ENCODE data around the gene PMVK. TPM values are rescaled to one million over a fixed set of nuclear protein-coding genes. Genes with fewer than 3 reads are reported as not detected.

The PMVK gene
- total and polyA plus RNA-seq, 2 donors (not counting 1 experiment from before 2014, with no cell fraction given), result 10.1 to 25.1 TPM

DNA sequence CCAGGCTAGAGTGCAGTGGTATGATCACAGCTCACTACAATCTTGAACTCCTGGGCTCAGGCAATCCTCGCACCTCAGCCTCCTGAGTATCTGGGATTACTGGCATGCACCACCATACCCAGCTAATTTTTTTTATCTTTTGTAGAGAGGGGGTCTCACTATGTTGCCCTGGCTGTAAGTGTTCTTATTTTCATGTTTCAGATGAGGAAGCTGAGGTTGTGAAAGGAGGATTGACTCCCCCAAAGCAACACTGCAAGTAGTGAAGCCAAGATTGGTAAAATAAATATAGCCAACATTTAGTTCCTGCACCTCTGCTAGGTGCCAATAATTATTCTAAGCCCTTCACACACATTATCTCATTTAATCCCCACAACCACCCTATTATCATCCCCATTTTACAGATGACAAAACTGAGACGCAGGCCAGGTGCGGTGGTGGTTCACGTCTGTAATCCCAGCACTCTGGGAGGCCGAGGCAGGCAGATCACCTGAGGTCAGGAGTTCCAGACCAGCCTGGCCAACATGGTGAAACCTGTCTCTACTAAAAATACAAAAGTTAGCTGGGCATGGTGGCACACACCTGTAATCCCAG lies 2.1 kb downstream of the PMVK start:
- Histone ChIP-seq H2AFZ (ENCODE audit: low read length) (no peak overlapping the region), H3K27me3 (ENCODE audit: control insufficient read depth, insufficient read depth, low read length) (no peaks in the 10 kb centered on the region), H3K4me2 (ENCODE audit: extremely low read depth, insufficient read depth, low read length) (no peak overlapping the region), H3K79me2 (ENCODE audit: control insufficient read depth, insufficient read depth, low read length) (peaks cover 2% of the 10 kb centered on the region), H4K20me1 (ENCODE audit: control insufficient read depth, extremely low read depth, insufficient read depth, low read length) (no peaks in the 10 kb centered on the region), H3K9me3 (ENCODE audit: control insufficient read depth, insufficient read depth, low read depth, low read length) (no peaks in the 10 kb centered on the region), H3K9ac (ENCODE audit: insufficient read depth, low read length) (no peak overlapping the region), H3K36me3 (ENCODE audit: control insufficient read depth, insufficient read depth, low read length) (no peaks in the 10 kb centered on the region), H3K27ac (ENCODE audit: insufficient read depth, low read length) (no peak overlapping the region), H3K4me3 (replicated peaks in 1 of 4; ENCODE audit: control extremely low read depth in 1 of 4, insufficient read depth in 1 of 4, low read depth in 3 of 4, low read length in 4 of 4) (no peak overlapping the region), H3K4me1 (ENCODE audit: control insufficient read depth, extremely low read depth, insufficient read depth, low read length) (peaks cover 3% of the 10 kb centered on the region)
- TF ChIP-seq, protein P1, sequence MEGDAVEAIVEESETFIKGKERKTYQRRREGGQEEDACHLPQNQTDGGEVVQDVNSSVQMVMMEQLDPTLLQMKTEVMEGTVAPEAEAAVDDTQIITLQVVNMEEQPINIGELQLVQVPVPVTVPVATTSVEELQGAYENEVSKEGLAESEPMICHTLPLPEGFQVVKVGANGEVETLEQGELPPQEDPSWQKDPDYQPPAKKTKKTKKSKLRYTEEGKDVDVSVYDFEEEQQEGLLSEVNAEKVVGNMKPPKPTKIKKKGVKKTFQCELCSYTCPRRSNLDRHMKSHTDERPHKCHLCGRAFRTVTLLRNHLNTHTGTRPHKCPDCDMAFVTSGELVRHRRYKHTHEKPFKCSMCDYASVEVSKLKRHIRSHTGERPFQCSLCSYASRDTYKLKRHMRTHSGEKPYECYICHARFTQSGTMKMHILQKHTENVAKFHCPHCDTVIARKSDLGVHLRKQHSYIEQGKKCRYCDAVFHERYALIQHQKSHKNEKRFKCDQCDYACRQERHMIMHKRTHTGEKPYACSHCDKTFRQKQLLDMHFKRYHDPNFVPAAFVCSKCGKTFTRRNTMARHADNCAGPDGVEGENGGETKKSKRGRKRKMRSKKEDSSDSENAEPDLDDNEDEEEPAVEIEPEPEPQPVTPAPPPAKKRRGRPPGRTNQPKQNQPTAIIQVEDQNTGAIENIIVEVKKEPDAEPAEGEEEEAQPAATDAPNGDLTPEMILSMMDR (conservative IDR thresholded peaks at IDR 0.05 in 1 of 2, IDR thresholded peaks at IDR 0.05 in 1 of 2; ENCODE audit: low read depth in 1 of 2, low read length in 2 of 2), result no peak
- no peak for TF ChIP-seq EZH2 (IDR thresholded peaks at IDR 0.05; ENCODE audit: low read length, missing control alignments)
- DNase-seq (ENCODE audit: low read depth in 2 of 2), result no peak

DNA sequence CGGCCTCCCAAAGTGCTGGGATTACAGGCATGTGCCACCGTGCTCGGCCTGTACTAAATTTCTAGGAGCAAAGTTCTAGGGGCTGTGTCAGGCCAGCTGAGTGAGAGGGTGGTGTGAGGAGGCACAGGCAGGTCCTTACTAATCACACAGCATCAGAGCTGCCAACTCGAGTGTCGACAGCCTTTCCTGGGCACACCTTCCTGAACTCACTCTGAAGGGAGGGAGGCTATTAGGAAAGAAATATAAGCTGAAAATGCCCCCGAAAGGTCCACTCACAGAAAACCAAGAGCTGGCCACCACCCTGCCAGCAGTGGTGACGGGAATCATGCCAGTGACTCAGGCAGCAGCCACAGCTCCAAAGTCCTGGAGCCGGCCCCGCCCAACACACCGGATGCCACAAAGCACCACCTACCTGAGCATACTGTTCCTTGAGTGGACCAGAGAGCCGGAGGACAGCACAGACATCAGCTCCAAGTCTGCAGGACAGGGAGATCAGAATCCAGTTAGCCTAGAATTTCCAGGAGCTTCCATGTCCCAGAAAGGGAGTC lies 4.5 kb downstream of the PMVK start:
- Histone ChIP-seq H3K27ac (ENCODE audit: insufficient read depth, low read length) (no peak overlapping the region), H3K79me2 (ENCODE audit: control insufficient read depth, insufficient read depth, low read length) (peaks cover 2% of the 10 kb centered on the region), H2AFZ (ENCODE audit: low read length) (no peak overlapping the region), H3K9ac (ENCODE audit: insufficient read depth, low read length) (no peak overlapping the region), H3K27me3 (ENCODE audit: control insufficient read depth, insufficient read depth, low read length) (no peaks in the 10 kb centered on the region), H3K4me2 (ENCODE audit: extremely low read depth, insufficient read depth, low read length) (no peak overlapping the region), H3K36me3 (ENCODE audit: control insufficient read depth, insufficient read depth, low read length) (peaks cover 2% of the 10 kb centered on the region), H3K4me3 (replicated peaks in 1 of 4; ENCODE audit: control extremely low read depth in 1 of 4, insufficient read depth in 1 of 4, low read depth in 3 of 4, low read length in 4 of 4) (no peak overlapping the region), H4K20me1 (ENCODE audit: control insufficient read depth, extremely low read depth, insufficient read depth, low read length) (no peaks in the 10 kb centered on the region), H3K9me3 (ENCODE audit: control insufficient read depth, insufficient read depth, low read depth, low read length) (no peaks in the 10 kb centered on the region), H3K4me1 (ENCODE audit: control insufficient read depth, extremely low read depth, insufficient read depth, low read length) (peaks cover 2% of the 10 kb centered on the region)
- no peak for DNase-seq (ENCODE audit: low read depth in 2 of 2)
- TF ChIP-seq, protein P1 (conservative IDR thresholded peaks at IDR 0.05 in 1 of 2, IDR thresholded peaks at IDR 0.05 in 1 of 2; ENCODE audit: low read depth in 1 of 2, low read length in 2 of 2), result no peak

DNA sequence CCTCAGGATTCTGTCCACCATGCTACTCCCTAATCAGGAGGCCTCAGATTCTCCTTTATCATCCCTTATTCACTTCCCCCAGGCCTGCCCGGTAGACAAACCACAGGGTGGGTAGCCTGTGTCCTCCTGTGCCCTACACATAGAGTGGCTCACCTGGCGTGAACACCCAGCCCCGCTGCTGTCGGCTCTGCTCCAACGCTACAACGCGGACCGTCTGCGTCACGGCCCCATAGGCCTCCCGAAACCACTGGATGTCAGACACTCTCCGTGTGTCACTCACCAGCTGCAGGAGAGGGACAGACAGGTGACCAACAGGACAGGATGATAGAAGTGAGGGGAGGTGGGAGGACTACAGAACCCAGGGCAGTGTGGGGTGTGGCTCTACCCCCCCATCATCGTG lies 10.3 kb downstream of the PMVK start:
- no peaks in the 10 kb centered on the region for H4K20me1 ChIP-seq (ENCODE audit: control insufficient read depth, extremely low read depth, insufficient read depth, low read length)
- H3K4me3 ChIP-seq (replicated peaks in 1 of 4; ENCODE audit: control extremely low read depth in 1 of 4, insufficient read depth in 1 of 4, low read depth in 3 of 4, low read length in 4 of 4), result no peak overlapping the region
- no peaks in the 10 kb centered on the region for H3K79me2 ChIP-seq (ENCODE audit: control insufficient read depth, insufficient read depth, low read length)
- H2AFZ ChIP-seq (ENCODE audit: low read length), result no peak overlapping the region
- H3K27ac ChIP-seq (ENCODE audit: insufficient read depth, low read length), result no peak overlapping the region
- peaks cover 2% of the 10 kb centered on the region for H3K36me3 ChIP-seq (ENCODE audit: control insufficient read depth, insufficient read depth, low read length)
- no peaks in the 10 kb centered on the region for H3K4me1 ChIP-seq (ENCODE audit: control insufficient read depth, extremely low read depth, insufficient read depth, low read length)
- no peaks in the 10 kb centered on the region for H3K27me3 ChIP-seq (ENCODE audit: control insufficient read depth, insufficient read depth, low read length)
- no peak overlapping the region for H3K4me2 ChIP-seq (ENCODE audit: extremely low read depth, insufficient read depth, low read length)
- no peak for TF ChIP-seq EZH2 (IDR thresholded peaks at IDR 0.05; ENCODE audit: low read length, missing control alignments)
- TF ChIP-seq, protein P1 (conservative IDR thresholded peaks at IDR 0.05 in 1 of 2, IDR thresholded peaks at IDR 0.05 in 1 of 2; ENCODE audit: low read depth in 1 of 2, low read length in 2 of 2), result no peak
- no peaks in the 10 kb centered on the region for H3K9me3 ChIP-seq (ENCODE audit: control insufficient read depth, insufficient read depth, low read depth, low read length)
- no peak overlapping the region for H3K9ac ChIP-seq (ENCODE audit: insufficient read depth, low read length)
- DNase-seq (ENCODE audit: low read depth in 2 of 2), result no peak
